Urinary bladder (tissue), 4 donors: Measurements from ENCODE around the gene FBXO41. TPM values are rescaled to one million over a fixed set of nuclear protein-coding genes. Genes with fewer than 3 reads are reported as not detected.
"Not testable (repeated sequence)": the region's sequence is repeated elsewhere in the genome, so short reads cannot be mapped to it uniquely, and the experiment has no call there.

Experiments used
- DNase-seq: peaks from one replicate; pipeline ENCODE4 v3.0.0-alpha.2; 2015; ENCODE audit errors: extremely low spot score
- H3K27ac ChIP-seq: one replicate; pipeline ENCODE4 v1.5.1; 2013; ENCODE audit warnings: low read depth, mild to moderate bottlenecking, moderate library complexity
- H3K36me3 ChIP-seq: one replicate; pipeline ENCODE4 v1.6.1; 2013; ENCODE audit warnings: mild to moderate bottlenecking, moderate library complexity; ENCODE audit not compliant: insufficient read depth
- H3K4me1 ChIP-seq: one replicate; pipeline ENCODE4 v1.6.1; 2013; ENCODE audit warnings: mild to moderate bottlenecking, moderate library complexity; ENCODE audit not compliant: insufficient read depth
- H3K4me3 ChIP-seq: one replicate; pipeline ENCODE4 v1.5.1; 2013; ENCODE audit warnings: low read depth, low read length
- WGBS: extraction: QIAGEN DNeasy Blood & Tissue Kit; methylation state at CpG from one replicate; pipeline ENCODE4 v1.1.7; 2013; 5-methylcytosine and 5-hydroxymethylcytosine counted together
- polyA plus RNA-seq: library from polyadenylated mRNA; stranded (reverse); fragments of 200-250 nt; gene quantifications from one replicate; pipeline ENCODE4 v1.2.3, GENCODE V29; 2013
- total RNA-seq: library from RNA; depleted of rRNA; stranded (reverse); fragments of >200 nt; gene quantifications from one replicate; pipeline ENCODE4 v1.2.3, GENCODE V29; 2014
- donor health status: healthy with polysubstance abuse.
- donor health status: healthy.

The FBXO41 gene
- total and polyA plus RNA-seq, 2 donors: 0.32 to 1.0 TPM

DNA sequence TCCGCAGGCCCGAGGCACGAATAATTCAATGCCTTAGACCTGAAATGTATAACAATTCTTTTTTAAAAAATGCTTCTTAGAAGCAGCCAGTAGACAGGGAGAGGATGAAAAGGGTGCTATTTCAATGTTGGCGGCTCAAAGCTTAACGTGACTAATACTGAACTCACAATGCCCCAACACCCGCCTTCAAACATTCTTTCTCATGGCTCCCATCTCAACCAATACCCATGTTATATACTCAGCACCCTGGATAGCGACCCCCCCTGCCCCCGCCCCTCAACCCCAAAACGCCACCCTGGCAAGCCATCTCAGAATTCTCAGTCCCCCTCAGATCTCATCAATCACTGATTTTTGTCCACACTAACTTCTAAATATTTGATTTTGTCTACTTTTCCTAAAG lies 4.4 kb downstream of the FBXO41 start:
- Histone ChIP-seq H3K27ac (no peak overlapping the region), H3K4me3 (no peak overlapping the region), H3K4me1 (no peaks in the 10 kb centered on the region), H3K36me3 (no peaks in the 10 kb centered on the region)
- no peak for DNase-seq
- 79% methylated on average over 9 of the region's 9 CpGs for WGBS

DNA sequence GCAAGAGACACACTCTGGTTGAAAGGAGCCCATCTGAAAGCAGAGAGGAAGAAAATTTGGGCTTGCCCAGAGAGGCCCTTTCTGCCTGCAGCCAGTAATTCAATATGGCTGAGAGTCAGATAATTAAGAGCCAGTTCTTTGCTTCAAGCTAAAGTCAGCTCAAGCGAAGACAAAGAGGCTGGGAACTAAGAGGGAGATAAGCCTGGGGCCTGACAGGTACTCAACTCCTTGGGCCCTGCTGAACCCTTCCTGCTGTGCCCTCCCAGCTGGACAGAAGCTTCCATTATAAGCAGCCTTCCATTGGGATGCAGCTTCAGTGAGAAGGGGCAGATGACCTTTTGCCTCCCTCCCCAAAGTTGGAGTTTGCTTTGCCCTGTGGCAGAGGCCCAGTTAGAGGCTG lies 12.0 kb downstream of the FBXO41 start:
- WGBS: 70% methylated on average over 1 of the region's 1 CpG
- no peak for DNase-seq
- no peaks in the 10 kb centered on the region for H3K36me3 ChIP-seq
- H3K4me1 ChIP-seq: no peaks in the 10 kb centered on the region
- no peak overlapping the region for H3K27ac ChIP-seq
- H3K4me3 ChIP-seq: no peak overlapping the region

DNA sequence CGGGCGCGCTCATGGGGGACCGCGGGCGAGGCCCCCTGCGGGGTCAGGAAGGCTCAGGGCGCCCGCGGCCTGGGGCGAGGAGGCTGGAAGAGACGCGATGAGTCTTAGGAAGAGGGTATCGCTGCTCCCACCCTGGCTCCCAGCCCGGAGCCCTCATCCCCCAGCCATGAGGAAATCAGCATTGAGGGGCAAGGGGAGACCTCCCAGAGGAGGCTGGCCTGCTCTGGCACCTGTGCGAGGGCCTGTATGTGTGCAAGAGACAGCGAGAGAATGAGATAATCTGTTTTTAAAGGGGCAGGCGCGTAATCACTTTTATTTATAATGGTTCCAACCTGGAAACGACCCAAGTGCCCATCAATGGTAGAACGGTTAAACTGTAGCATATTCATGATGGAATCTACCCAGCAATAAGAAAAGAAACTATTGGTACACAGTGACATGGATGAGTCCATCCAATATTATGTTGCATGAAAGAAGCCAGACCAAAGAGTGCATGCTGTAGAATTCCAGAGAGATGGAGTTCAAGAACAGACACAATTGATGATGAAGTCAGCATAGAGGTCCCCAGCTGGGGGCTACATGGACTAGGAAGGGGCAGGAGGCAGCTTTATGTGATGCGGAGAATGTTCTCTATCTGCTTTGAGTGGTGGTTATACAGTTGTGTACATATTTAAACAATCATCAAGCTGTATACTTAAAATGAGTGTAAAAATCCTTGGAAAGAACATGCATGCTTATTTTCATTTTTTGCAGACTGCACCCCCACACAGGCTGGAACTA lies 14.4 kb downstream of the FBXO41 start:
- Histone ChIP-seq H3K4me3 (peak overlapping the region; percentile 20), H3K4me1 (no peaks in the 10 kb centered on the region), H3K27ac (no peak overlapping the region), H3K36me3 (no peaks in the 10 kb centered on the region)
- WGBS: 20% methylated on average over 22 of the region's 22 CpGs
- DNase-seq: no peak

DNA sequence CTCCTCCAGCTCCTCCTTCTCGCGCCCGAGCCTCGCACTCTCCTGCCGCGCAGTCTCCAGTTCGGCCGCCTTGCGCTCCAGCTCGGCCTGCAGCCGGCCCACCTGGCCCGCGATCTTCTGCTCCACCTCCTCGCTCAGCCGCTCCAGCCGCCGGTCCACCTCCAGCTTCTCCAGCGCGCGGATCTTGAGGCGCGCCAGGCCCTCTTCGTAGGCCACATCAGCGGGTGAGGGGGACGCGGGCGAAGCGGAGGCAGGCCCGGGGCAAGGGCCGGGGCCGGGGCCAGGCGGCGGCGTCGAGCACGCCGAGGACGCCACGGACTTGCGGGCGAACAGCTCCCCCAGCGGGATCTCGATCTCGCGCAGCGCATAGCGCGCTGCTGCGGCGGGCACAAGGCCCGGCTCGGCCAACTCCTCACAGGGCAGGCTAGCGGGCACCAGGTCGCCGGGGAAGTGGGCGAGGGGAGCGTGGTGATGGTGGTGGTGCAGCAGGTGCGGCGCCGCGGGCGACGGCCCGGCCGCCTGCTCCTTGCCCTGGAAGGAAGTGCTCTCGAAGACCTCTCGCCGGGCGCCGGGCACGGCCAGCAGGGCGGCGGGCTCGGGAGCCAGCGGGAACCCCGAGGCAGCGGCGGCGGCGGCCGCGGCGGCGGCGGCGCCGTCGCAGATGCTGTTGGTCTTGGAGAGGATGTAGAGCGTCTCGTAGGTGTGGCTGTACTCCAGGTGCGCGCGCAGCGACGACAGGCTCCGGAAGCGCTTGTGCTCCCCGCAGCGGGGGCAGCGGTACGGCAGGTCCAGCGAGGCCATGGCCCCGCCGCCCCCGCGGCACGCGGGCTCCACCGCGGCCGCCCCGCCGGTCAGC lies 15.2 kb downstream of the FBXO41 start:
- Histone ChIP-seq H3K36me3 (no peaks in the 10 kb centered on the region), H3K4me1 (no peaks in the 10 kb centered on the region), H3K4me3 (peak overlapping the region; percentile 20), H3K27ac (no peak overlapping the region)
- 6% methylated on average over 113 of the region's 113 CpGs for WGBS
- no peak for DNase-seq

DNA sequence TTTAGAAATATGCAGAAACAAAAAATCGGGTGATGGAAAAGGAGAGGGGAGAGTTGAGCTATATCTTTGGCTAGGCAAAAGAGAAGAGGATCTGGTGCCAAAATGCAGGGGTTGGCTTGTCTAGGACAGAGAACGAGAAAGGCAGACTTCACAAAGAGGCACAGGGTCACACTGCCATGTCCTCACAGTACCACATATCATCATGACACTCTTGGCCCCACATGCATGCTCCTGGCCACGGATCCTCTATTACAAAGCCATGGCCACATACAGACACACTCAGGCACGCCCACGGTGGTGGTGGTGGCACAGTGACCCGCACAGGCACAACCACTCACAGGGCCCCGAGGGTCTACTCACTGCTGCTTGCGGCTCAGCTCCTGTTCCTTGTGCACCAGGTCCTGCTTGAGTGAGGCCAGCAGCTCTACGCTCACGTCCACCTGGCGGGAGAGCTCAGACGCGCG lies 15.9 kb downstream of the FBXO41 start:
- Histone ChIP-seq H3K4me3 (peak overlapping the region; percentile 20), H3K4me1 (no peaks in the 10 kb centered on the region), H3K36me3 (no peaks in the 10 kb centered on the region), H3K27ac (no peak overlapping the region)
- no peak for DNase-seq
- WGBS: 36% methylated on average over 14 of the region's 14 CpGs

DNA sequence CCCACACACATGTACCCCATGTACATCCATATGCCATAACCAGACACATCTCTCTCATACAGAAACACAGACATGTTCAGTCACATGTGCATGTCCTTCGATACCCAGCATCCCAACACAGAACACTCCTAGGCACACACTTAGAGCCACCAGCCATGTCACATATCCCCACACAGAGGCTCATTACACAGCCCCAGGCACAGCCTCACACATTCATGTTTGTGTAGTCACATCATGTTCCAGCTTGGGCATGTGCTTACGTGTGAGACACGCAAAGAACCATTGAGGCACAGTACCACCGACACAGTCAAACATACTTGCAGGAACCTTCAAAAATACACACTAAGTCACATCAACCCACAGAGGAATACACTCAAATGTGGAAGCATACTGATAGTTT lies 17.3 kb downstream of the FBXO41 start:
- Histone ChIP-seq H3K27ac (no peak overlapping the region), H3K4me3 (no peak overlapping the region), H3K4me1 (no peaks in the 10 kb centered on the region), H3K36me3 (no peaks in the 10 kb centered on the region)
- DNase-seq: no peak
- WGBS: 98% methylated on average over 4 of the region's 4 CpGs

DNA sequence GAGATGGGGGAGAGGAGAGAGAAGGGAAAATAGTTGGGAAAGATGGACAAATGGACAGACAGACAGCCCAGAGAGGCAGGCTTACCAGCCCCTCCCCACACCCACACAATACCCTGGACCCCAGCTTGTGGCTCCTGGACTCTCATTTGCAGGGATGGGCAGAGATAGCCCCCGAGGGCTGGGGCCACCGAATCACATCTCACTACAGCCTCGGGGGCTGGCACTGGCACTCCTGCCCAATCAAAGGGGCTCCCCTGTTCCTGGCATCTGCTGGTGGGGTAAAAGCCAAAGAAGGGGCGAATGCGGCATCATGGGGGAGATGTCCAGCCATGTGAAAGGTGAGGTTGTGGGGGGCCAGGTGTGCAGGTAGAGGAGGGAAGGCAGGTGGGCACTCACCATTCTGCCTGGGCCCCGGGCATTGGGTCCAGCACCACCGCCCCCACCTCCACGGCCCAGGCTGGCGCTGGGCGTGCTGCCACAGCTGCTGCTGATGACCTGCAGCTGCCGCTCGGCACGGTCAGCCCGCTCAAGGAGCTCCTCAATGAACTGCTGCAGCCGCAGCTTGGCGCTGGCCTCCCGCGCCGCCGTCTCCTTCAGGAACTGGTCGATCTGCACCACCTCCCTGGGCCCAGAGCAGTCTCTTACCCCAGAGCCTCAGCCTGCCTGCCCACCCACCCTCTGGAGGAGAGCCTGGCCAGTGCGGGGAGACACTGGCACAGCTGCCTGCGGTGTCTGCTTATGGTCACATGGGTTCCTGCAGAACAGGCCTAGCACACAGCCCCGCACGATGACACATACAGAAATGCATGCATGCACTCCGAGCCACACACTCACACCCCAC lies 18.0 kb downstream of the FBXO41 start:
- Histone ChIP-seq H3K36me3 (no peaks in the 10 kb centered on the region), H3K4me3 (no peak overlapping the region), H3K4me1 (no peaks in the 10 kb centered on the region), H3K27ac (no peak overlapping the region)
- 87% methylated on average over 26 of the region's 26 CpGs for WGBS
- DNase-seq: no peak

DNA sequence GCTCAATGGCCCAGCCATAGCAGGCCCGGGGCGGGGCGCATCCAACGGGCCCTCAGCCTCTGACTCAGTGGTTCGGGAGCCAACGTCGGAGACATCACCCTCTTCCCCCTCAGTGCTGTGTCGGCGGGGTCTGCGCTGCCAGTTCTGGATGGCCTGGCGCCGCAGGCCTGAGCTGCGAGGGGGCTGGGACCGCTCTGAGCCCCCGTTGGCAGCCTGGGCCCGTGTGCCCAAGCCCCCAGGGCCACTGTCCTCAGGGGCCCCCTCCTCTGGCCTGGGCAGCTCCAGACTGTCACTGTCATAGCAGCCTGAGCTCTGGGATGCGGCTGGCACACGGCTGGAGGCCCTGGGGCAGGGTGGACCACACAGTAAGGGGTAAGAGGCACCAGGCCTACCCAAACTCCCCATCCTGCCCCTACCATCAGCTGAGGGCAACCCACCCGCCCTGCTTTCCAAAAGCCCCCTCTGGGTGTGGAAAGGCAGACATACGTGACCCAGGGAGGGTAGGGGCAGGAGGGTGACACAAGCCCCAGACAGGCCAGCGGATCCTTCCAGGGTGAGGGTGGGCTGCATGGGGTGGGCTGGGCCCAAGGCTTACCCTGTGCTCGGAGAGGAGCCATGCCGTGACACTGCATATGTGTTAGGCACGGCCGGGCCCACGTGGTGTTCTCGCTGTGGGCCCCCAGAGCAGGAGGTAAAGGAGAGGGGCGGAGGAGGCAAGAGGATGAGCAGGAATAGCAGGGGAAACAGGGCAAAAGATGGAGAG lies 18.8 kb downstream of the FBXO41 start:
- H3K4me1 ChIP-seq: no peaks in the 10 kb centered on the region
- no peak overlapping the region for H3K27ac ChIP-seq
- no peak for DNase-seq
- no peak overlapping the region for H3K4me3 ChIP-seq
- WGBS: 92% methylated on average over 28 of the region's 28 CpGs
- no peaks in the 10 kb centered on the region for H3K36me3 ChIP-seq

DNA sequence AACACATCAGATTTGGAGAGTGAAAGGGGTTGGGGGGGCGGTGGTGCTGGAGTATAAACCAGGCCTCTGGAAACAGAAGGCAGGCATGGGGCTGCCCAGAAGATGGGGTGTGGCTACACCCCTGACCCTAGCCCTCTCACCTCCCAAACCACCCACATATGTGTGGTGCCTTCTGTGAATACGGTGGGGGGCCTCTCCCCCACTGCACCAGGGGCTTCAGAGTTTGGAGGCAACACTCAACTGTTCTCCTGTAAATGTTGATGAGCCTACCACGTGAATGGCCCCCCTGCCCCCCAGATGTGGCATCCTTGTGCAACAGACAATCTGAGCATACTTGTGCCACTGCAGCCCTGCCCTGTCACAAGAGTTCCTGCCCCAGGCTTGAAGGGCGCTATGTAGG lies 19.5 kb downstream of the FBXO41 start:
- Histone ChIP-seq H3K27ac (no peak overlapping the region), H3K4me1 (no peaks in the 10 kb centered on the region), H3K4me3 (no peak overlapping the region), H3K36me3 (no peaks in the 10 kb centered on the region)
- no peak for DNase-seq
- 86% methylated on average over 4 of the region's 4 CpGs for WGBS

DNA sequence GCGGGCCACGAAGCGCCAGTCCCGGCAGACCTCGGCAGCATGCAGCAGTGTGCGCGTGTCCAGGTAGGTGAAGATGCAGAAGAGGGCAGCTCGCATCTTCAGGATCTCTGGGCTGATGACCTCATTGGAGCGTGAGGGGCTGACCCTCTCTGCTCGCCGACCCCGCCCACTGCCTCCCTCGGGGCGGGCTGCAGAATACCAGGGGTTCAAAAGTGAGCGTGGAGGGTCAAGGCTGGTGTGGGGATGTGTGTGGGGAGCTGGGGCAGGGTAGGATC lies 20.0 kb downstream of the FBXO41 start:
- no peak for DNase-seq
- 90% methylated on average over 15 of the region's 15 CpGs for WGBS
- no peak overlapping the region for H3K27ac ChIP-seq
- no peak overlapping the region for H3K4me3 ChIP-seq
- H3K36me3 ChIP-seq: no peaks in the 10 kb centered on the region
- H3K4me1 ChIP-seq: no peaks in the 10 kb centered on the region

DNA sequence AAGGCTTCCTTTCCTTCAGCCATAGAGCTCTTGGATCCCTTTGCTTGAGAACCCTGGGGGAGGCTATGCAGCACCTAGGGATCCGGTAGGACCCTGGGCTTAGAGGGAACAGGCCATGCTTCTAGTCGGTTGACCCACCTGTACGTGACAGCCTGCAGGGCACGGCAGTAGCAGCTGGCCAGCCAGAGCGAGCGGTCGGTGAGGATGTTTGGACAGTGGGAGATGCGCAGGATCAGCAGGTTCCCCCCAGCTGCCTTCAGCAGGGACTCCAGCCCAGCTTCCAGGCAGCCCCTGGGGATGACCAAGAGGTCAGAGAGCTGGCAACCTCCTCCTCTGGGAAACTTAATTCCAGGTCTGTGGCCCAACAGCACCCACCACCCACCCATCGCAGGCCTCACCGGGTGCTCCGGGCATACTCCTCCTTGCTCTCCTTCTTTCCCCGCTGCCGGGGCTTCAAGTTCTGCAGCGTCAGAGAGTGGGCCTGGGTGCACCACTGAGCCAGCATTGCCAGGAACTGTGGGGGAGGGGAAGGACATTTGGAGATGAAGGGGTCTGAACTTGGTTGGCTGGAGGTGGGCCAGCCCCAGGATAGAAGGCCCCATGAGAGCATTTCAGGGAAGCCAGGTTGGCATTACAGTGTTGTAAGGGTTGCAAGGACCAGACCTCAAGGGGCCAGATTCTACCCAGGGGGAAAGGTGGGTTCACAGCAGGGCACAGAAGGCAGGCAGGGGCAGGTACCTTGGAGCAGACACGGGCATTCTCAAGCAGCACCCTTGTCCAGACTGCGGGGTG lies 20.5 kb downstream of the FBXO41 start:
- WGBS: 93% methylated on average over 16 of the region's 16 CpGs
- Histone ChIP-seq H3K27ac (no peak overlapping the region), H3K4me3 (no peak overlapping the region), H3K36me3 (no peaks in the 10 kb centered on the region), H3K4me1 (no peaks in the 10 kb centered on the region)
- no peak for DNase-seq

DNA sequence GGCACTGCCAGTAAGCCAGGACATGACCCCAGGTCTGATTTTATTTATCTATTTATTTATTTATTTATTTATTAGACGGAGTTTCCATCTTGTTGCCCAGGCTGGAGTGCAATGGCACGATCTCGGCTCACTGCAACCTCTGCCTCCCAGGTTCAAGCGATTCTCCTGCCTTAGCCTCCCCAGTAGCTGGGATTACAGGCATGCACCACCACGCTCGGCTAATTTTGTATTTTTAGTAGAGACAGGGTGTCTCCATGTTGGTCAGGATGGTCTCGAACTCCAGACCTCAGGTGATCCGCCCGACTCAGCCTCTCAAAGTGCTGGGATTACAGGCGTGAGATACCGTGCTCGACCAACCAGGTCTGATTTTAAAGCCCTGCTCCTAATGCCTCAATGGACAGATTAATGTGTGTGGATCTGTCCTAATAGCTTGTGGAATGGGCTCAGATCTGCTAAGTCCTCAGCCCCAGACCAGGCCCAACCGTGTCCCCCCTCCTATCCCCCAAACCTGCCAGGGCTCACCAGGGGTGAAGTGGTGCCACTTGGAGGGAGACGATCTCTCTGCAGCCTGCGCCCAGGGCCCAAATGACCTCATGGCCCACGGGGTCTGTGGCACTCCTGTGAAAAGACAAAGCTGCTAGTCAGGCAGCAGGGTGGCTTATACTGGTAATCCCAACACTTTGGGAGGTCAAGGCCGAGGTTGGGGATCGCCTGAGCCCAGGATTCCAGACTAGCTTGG lies 21.4 kb downstream of the FBXO41 start:
- not testable (repeated sequence) for DNase-seq, H3K4me1 ChIP-seq, H3K4me3 ChIP-seq, H3K36me3 ChIP-seq, H3K27ac ChIP-seq
- 92% methylated on average over 18 of the region's 18 CpGs for WGBS
